ENCODE data around the gene STX8. TPM values are rescaled to one million over a fixed set of nuclear protein-coding genes. Genes with fewer than 3 reads are reported as not detected.

The STX8 gene
- total RNA-seq, 1 donor from 2014 or later, result 31.2 TPM

DNA sequence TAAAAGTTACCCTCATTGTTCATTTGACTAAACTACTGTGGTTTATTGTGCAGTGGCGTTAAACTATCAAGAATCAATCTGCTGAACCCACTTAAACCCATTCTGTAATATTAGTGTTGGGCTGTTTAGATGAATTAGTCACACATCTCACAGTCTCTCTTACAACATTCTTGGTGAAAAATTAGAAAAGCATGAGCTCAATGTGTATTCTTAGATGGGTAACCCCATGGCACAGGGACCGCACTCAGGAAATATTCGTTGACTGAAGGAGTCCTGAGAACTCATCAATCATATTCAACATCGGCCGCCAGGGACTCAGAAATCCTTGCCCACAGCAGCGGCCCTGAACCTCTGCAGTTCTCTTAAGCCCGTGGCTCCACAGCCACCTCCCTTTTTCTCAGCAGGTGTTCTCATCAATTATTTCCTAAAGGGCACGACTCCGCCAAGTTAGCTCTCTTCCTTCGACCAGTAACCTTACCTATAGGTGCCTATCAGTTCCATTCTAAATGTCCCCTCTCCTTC, 155.6 kb downstream of the STX8 start:
- H3K9me3 ChIP-seq, result no peaks in the 10 kb centered on the region
- H3K4me3 ChIP-seq, result no peak overlapping the region
- TF ChIP-seq POLR2A (IDR thresholded peaks at IDR 0.05), result no peak
- TF ChIP-seq, protein P1, sequence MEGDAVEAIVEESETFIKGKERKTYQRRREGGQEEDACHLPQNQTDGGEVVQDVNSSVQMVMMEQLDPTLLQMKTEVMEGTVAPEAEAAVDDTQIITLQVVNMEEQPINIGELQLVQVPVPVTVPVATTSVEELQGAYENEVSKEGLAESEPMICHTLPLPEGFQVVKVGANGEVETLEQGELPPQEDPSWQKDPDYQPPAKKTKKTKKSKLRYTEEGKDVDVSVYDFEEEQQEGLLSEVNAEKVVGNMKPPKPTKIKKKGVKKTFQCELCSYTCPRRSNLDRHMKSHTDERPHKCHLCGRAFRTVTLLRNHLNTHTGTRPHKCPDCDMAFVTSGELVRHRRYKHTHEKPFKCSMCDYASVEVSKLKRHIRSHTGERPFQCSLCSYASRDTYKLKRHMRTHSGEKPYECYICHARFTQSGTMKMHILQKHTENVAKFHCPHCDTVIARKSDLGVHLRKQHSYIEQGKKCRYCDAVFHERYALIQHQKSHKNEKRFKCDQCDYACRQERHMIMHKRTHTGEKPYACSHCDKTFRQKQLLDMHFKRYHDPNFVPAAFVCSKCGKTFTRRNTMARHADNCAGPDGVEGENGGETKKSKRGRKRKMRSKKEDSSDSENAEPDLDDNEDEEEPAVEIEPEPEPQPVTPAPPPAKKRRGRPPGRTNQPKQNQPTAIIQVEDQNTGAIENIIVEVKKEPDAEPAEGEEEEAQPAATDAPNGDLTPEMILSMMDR (IDR thresholded peaks at IDR 0.05), result no peak
- no peak for TF ChIP-seq POLR2AphosphoS5 (IDR thresholded peaks at IDR 0.05; ENCODE audit: insufficient read depth in 1 of 2, low read depth in 1 of 2)
- H3K27me3 ChIP-seq, result no peaks in the 10 kb centered on the region
- DNase-seq (ENCODE audit: extremely low spot score in 2 of 2), result no peak
- no peak overlapping the region for H3K27ac ChIP-seq
- H3K4me1 ChIP-seq, result no peaks in the 10 kb centered on the region
- intact Hi-C loops (cut with DNase I), result no loop called here
- H3K36me3 ChIP-seq, result no peaks in the 10 kb centered on the region

DNA sequence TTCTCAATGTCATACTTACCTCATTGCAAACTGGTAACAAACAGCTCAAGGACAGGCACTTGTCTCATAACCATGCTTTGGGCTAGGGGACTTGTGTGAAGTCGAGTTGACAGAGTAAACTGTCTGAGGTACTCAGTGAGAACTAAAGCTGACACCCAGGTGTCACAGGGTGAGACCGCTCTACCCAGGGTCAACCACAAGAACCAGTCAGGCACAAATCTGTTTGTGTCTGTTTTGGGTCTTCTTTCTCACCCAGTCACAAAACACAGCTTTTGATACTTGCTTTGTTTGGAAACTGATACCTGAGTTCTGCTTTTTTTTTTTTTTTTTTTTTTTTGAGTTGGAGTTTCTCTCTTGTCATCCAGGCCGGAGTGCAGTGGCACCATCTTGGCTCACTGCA, 161.1 kb downstream of the STX8 start:
- intact Hi-C loops (cut with DNase I), result no loop called here
- no peak overlapping the region for H3K4me3 ChIP-seq
- peaks cover 17% of the 10 kb centered on the region for H3K4me1 ChIP-seq
- H3K36me3 ChIP-seq, result no peaks in the 10 kb centered on the region
- TF ChIP-seq POLR2A (IDR thresholded peaks at IDR 0.05), result no peak
- H3K9me3 ChIP-seq, result no peaks in the 10 kb centered on the region
- no peaks in the 10 kb centered on the region for H3K27me3 ChIP-seq
- no peak overlapping the region for H3K27ac ChIP-seq
- no peak for DNase-seq (ENCODE audit: extremely low spot score in 2 of 2)

DNA sequence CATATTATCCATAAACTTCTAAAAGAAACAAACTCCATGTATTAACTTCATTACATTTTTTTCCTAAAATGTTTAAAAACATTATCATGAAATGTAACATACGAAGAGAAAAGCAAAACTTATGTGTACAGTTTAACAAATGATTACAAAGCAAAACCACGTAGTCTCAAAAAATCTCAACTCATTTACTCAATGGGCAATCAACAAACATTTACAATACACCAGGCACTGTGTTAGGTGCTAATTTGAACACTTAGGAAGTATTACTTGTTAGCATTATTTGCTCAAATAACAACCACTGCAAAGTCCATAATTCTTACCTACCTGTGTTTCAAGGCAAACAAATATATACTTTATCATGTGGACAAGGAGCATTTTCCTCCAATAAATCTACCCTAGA, 164.9 kb downstream of the STX8 start:
- no peak overlapping the region for H3K27ac ChIP-seq
- intact Hi-C loops (cut with DNase I), result no loop called here
- H3K36me3 ChIP-seq, result no peaks in the 10 kb centered on the region
- H3K9me3 ChIP-seq, result no peaks in the 10 kb centered on the region
- H3K27me3 ChIP-seq, result no peaks in the 10 kb centered on the region
- peaks cover 26% of the 10 kb centered on the region for H3K4me1 ChIP-seq
- TF ChIP-seq, protein P1 (IDR thresholded peaks at IDR 0.05), result no peak
- TF ChIP-seq POLR2A (IDR thresholded peaks at IDR 0.05) (no peak), POLR2AphosphoS5 (IDR thresholded peaks at IDR 0.05; ENCODE audit: insufficient read depth in 1 of 2, low read depth in 1 of 2) (no peak)
- DNase-seq (ENCODE audit: extremely low spot score in 2 of 2), result no peak
- no peak overlapping the region for H3K4me3 ChIP-seq

DNA sequence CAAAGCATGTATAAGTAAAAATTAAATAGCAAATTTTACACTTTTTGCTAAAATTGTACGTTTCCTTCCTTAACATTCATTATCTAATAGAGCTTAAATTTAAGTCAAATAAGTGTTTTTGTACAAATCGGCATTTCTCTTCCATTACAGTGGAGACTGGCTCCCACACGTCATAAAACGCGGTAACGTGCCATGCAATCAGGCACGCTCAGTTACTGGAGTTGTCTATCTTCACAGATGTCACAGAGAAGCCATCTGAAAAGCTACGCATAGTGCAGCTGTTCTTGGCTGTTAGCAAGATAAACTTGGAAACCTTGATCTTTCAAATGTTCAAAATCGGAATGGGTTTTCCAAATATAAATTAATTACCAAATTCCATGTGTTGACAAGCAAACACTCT, 165.3 kb downstream of the STX8 start:
- intact Hi-C loops (cut with DNase I), result no loop called here
- TF ChIP-seq POLR2A (IDR thresholded peaks at IDR 0.05), result no peak
- TF ChIP-seq, protein P1 (IDR thresholded peaks at IDR 0.05), result no peak
- TF ChIP-seq POLR2AphosphoS5 (IDR thresholded peaks at IDR 0.05; ENCODE audit: insufficient read depth in 1 of 2, low read depth in 1 of 2), result no peak
- Histone ChIP-seq H3K27me3 (no peaks in the 10 kb centered on the region), H3K36me3 (no peaks in the 10 kb centered on the region), H3K4me3 (no peak overlapping the region), H3K9me3 (no peaks in the 10 kb centered on the region), H3K27ac (no peak overlapping the region), H3K4me1 (peaks cover 26% of the 10 kb centered on the region)
- DNase-seq (ENCODE audit: extremely low spot score in 2 of 2), result no peak

DNA sequence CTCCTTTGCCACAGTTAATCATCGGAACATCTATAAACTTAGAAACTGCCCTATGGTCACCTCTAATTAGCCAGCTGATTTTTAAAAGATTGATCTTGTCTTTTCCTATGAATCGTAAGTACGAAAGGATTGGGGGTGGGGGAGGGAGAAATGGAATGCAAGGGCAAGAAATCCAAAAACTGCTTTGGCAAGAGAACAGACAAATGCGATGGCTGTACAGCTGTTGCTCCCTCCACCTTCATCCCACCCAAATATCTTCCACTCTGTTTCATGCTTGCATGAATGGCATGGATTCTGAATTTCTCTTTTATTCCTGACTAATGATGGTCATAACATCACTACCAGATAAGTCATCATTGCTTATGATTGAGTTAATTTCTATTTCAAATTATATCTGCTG, 165.7 kb downstream of the STX8 start:
- H3K4me1 ChIP-seq, result peaks cover 26% of the 10 kb centered on the region
- H3K4me3 ChIP-seq, result no peak overlapping the region
- H3K9me3 ChIP-seq, result no peaks in the 10 kb centered on the region
- TF ChIP-seq, protein P1 (IDR thresholded peaks at IDR 0.05), result no peak
- TF ChIP-seq POLR2AphosphoS5 (IDR thresholded peaks at IDR 0.05; ENCODE audit: insufficient read depth in 1 of 2, low read depth in 1 of 2) (no peak), POLR2A (IDR thresholded peaks at IDR 0.05) (no peak)
- H3K27ac ChIP-seq, result peak overlapping the region; percentile 25
- no peaks in the 10 kb centered on the region for H3K27me3 ChIP-seq
- intact Hi-C loops (cut with DNase I), result no loop called here
- no peak for DNase-seq (ENCODE audit: extremely low spot score in 2 of 2)
- no peaks in the 10 kb centered on the region for H3K36me3 ChIP-seq

Data from vagina (tissue), 2 donors.